GM21529 (cell line): ENCODE results near the gene FUS.

Experiments
- ATAC-seq: cut with Tn5 transposase; IDR thresholded peaks from one replicate; pipeline ENCODE4 v1.9.1; 2021; ENCODE audit not compliant: unreplicated experiment

FUS gene

GRCh38 chr16:31225193-31225592 is 45.3 kb downstream of the FUS start:
- no peak for ATAC-seq

GRCh38 chr16:31228206-31228605 is 48.3 kb downstream of the FUS start:
- ATAC-seq: no peak

DNA sequence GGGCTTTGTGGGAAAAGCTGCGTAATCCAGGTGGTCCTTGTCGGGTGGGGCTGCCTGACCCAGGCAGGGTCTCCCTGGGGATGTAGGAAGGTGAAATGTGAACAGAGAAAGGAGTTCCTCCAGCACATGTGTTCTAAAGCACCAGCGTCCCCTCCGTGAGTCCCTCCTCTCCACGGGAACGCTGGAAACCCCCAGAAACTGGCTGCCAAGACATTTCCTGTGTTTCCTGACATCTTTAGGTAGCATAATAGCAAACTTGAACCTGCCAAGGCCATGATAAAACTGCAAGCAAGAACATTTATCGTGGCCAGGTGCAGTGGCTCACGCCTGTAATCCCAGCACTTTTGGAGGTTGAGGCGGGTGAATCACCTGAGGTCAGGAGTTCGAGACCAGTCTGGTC is 49.6 kb downstream of the FUS start:
- ATAC-seq: no peak

GRCh38 chr16:31238041-31238440 is 58.1 kb downstream of the FUS start:
- no peak for ATAC-seq
